ENCODE results near the gene CAVIN2. TPM values are rescaled to one million over a fixed set of nuclear protein-coding genes. Genes with fewer than 3 reads are reported as not detected.

CAVIN2 gene
- total RNA-seq, 1 experiment from 2014 or later = 0.28 TPM

- DNase-seq (ENCODE audit: low spot score) (no peak), ATAC-seq (no peak)
- ChIA-PET POLR2A (no interaction called here), CTCF (interaction anchor here (1.1 to 2.3 kb wide), 3 partner anchors 32 to 325 kb away, joined by 3 to 8 read pairs (median 4); no protein-coding TSS in a partner anchor)
- Mint-ChIP-seq H3K27me3 (ENCODE audit: low read depth) (no peaks in the 10 kb centered on the region), H3K4me3 (no peak overlapping the region), H3K36me3 (no peaks in the 10 kb centered on the region), H3K4me1 (peaks cover 14% of the 10 kb centered on the region), H3K9me3 (peaks cover 7% of the 10 kb centered on the region; the same call in 1 of the 2 replicates), H3K27ac (no peak overlapping the region)
- TF ChIP-seq MYBL2 (CRISPR knock-in tag; IDR thresholded peaks at IDR 0.05) = no peak
- TF ChIP-seq E2F1 (CRISPR knock-in tag; IDR thresholded peaks at IDR 0.05) = no peak
- TF ChIP-seq ELF4 (CRISPR knock-in tag; IDR thresholded peaks at IDR 0.05; ENCODE audit: low read depth) = no peak
- TF ChIP-seq ZNF232 (CRISPR knock-in tag; IDR thresholded peaks at IDR 0.05) = no peak
- TF ChIP-seq TCF7 (CRISPR knock-in tag; IDR thresholded peaks at IDR 0.05; ENCODE audit: low read depth) = no peak
- no peak for TF ChIP-seq ESRRA (CRISPR knock-in tag; IDR thresholded peaks at IDR 0.05; ENCODE audit: borderline replicate concordance)
- no peak for TF ChIP-seq E2F4 (CRISPR knock-in tag; IDR thresholded peaks at IDR 0.05; ENCODE audit: borderline replicate concordance, low read depth)
- TF ChIP-seq TP53 (CRISPR knock-in tag; IDR thresholded peaks at IDR 0.05) = no peak
- no peak for TF ChIP-seq JAZF1 (CRISPR knock-in tag; IDR thresholded peaks at IDR 0.05)
- TF ChIP-seq NR3C1 (CRISPR knock-in tag; conservative IDR thresholded peaks at IDR 0.05; ENCODE audit: low read depth) = no peak
- no peak for TF ChIP-seq NFATC4 (CRISPR knock-in tag; IDR thresholded peaks at IDR 0.05)
- TF ChIP-seq AR (CRISPR knock-in tag; IDR thresholded peaks at IDR 0.05) = no peak
- no peak for TF ChIP-seq ZNF219 (CRISPR knock-in tag; IDR thresholded peaks at IDR 0.05; ENCODE audit: borderline replicate concordance)
- TF ChIP-seq CREM (CRISPR knock-in tag; IDR thresholded peaks at IDR 0.05) = no peak
Observed at GRCh38 chr2:191836853-191837769, 9.8 kb downstream of the CAVIN2 start.

GRCh38 chr2:191836471-191836852 is 10.4 kb downstream of the CAVIN2 start:
- DNase-seq (ENCODE audit: low spot score) (no peak), ATAC-seq (no peak)
- Mint-ChIP-seq H3K4me3 (no peak overlapping the region), H3K27ac (no peak overlapping the region), H3K4me1 (peaks cover 20% of the 10 kb centered on the region), H3K9me3 (peaks cover 7% of the 10 kb centered on the region; the same call in 1 of the 2 replicates), H3K36me3 (no peaks in the 10 kb centered on the region), H3K27me3 (ENCODE audit: low read depth) (no peaks in the 10 kb centered on the region)
- CTCF ChIA-PET = interaction anchor here (1.1 to 2.7 kb wide), 6 partner anchors 11 to 326 kb away, joined by 3 to 14 read pairs (median 6); partner anchors contain the start of gene CAVIN2
- POLR2A ChIA-PET = no interaction called here
- TF ChIP-seq FOXP1 (CRISPR knock-in tag; IDR thresholded peaks at IDR 0.05; ENCODE audit: borderline replicate concordance) (no peak), CREB1 (CRISPR knock-in tag; IDR thresholded peaks at IDR 0.05) (no peak), NFE2L1 (CRISPR knock-in tag; IDR thresholded peaks at IDR 0.05) (no peak), ZNF423 (CRISPR knock-in tag; IDR thresholded peaks at IDR 0.05) (no peak), ATF2 (CRISPR knock-in tag; IDR thresholded peaks at IDR 0.05; ENCODE audit: borderline replicate concordance, low read depth) (no peak), MYBL2 (CRISPR knock-in tag; IDR thresholded peaks at IDR 0.05) (no peak), HMGXB4 (CRISPR knock-in tag; IDR thresholded peaks at IDR 0.05) (no peak), NFYB (CRISPR knock-in tag; conservative IDR thresholded peaks at IDR 0.05; ENCODE audit: low read depth) (no peak), ZNF532 (CRISPR knock-in tag; IDR thresholded peaks at IDR 0.05; ENCODE audit: borderline replicate concordance) (no peak)
